Peyer's patch (tissue), 4 donors: ENCODE measurements around the gene SRRM4.

Source experiments
- CTCF ChIP-seq, 6 experiments: fragments of 450-650 bp in 4 of 6; fragments of 200-600 bp in 2 of 6; sonication (generic) in 1 of 6; IDR thresholded peaks; one replicate each; pipeline ENCODE4 v1.5.1; 2017 to 2019; ENCODE audit warnings: antibody characterized with exemption in 6 of 6, mild to moderate bottlenecking in 3 of 6, moderate library complexity in 1 of 6
- POLR2A ChIP-seq, 2 donors: fragments of 450-650 bp; IDR thresholded peaks; one replicate each; pipeline ENCODE4 v1.5.1; 2017; ENCODE audit warnings: antibody characterized with exemption in 2 of 2, mild to moderate bottlenecking in 2 of 2, moderate library complexity in 2 of 2

GRCh38 chr12:118970856-118971255, 10.5 kb upstream of the SRRM4 start:
- TF ChIP-seq POLR2A (IDR thresholded peaks at IDR 0.05) (no peak), CTCF (IDR thresholded peaks at IDR 0.05) (no peak)
